ENCODE results near the gene SPTBN4. TPM values are rescaled to one million over a fixed set of nuclear protein-coding genes. Genes with fewer than 3 reads are reported as not detected.
"Not testable (repeated sequence)": the region's sequence is repeated elsewhere in the genome, so short reads cannot be mapped to it uniquely, and the experiment has no call there.

SPTBN4 gene
- total RNA-seq, 4 donors from 2014 or later, result 4.7 to 9.4 (median 5.9) TPM

GRCh38 chr19:40621966-40622772 is 155.4 kb downstream of the SPTBN4 start:
- no peaks in the 10 kb centered on the region for H3K9me3 ChIP-seq
- peaks cover 0 to 13% (median 0%) of the 10 kb centered on the region in 3 donors for H3K4me1 ChIP-seq
- H3K36me3 ChIP-seq, result peaks cover 0 to 90% of the 10 kb centered on the region in 2 donors
- no peaks in the 10 kb centered on the region for H3K27me3 ChIP-seq
- H3K4me3 ChIP-seq, result no peak overlapping the region
- no peak for ATAC-seq
- peak overlapping the region in 3 of 4 donors; percentile 13 to 54 (median 35) for H3K27ac ChIP-seq
- 80 to 100% methylated on average over 1 to 5 of the region's 24 CpGs for WGBS, 2 donors (ENCODE audit: low coverage in 1 of 2)
- no peak for TF ChIP-seq POLR2AphosphoS5 (IDR thresholded peaks at IDR 0.05)
- TF ChIP-seq EP300 (IDR thresholded peaks at IDR 0.05), result no peak
- no peak for TF ChIP-seq POLR2A (IDR thresholded peaks at IDR 0.05)
- no peak for TF ChIP-seq CTCF (IDR thresholded peaks at IDR 0.05)

GRCh38 chr19:40622773-40623075 is 155.9 kb downstream of the SPTBN4 start:
- H3K27ac ChIP-seq, result peak overlapping the region in 3 of 4 donors; percentile 13 to 54 (median 35)
- no peak overlapping the region for H3K4me3 ChIP-seq
- no peak for ATAC-seq
- TF ChIP-seq POLR2A (IDR thresholded peaks at IDR 0.05) (no peak), POLR2AphosphoS5 (IDR thresholded peaks at IDR 0.05) (no peak), CTCF (IDR thresholded peaks at IDR 0.05) (no peak), EP300 (IDR thresholded peaks at IDR 0.05) (no peak)
- H3K36me3 ChIP-seq, result peaks cover 0 to 93% of the 10 kb centered on the region in 2 donors
- WGBS, 2 donors (ENCODE audit: low coverage in 1 of 2), result 82% methylated on average over 6 of the region's 7 CpGs; no CpG with 5 or more reads in 1 of the 2 donors
- peaks cover 0 to 13% (median 0%) of the 10 kb centered on the region in 3 donors for H3K4me1 ChIP-seq
- no peaks in the 10 kb centered on the region for H3K27me3 ChIP-seq
- no peaks in the 10 kb centered on the region for H3K9me3 ChIP-seq

GRCh38 chr19:40623403-40624251 is 156.8 kb downstream of the SPTBN4 start:
- Histone ChIP-seq H3K27me3 (no peaks in the 10 kb centered on the region), H3K9me3 (no peaks in the 10 kb centered on the region), H3K27ac (peak overlapping the region in 3 of 4 donors; percentile 13 to 54 (median 28)), H3K36me3 (peaks cover 0 to 96% of the 10 kb centered on the region in 2 donors), H3K4me3 (no peak overlapping the region), H3K4me1 (peaks cover 0 to 13% (median 0%) of the 10 kb centered on the region in 3 donors)
- WGBS, 2 donors (ENCODE audit: low coverage in 1 of 2), result 44 to 56% methylated on average over 6 to 9 of the region's 41 CpGs
- TF ChIP-seq POLR2AphosphoS5 (IDR thresholded peaks at IDR 0.05), result no peak
- no peak for TF ChIP-seq EP300 (IDR thresholded peaks at IDR 0.05)
- no peak for TF ChIP-seq POLR2A (IDR thresholded peaks at IDR 0.05)
- TF ChIP-seq CTCF (IDR thresholded peaks at IDR 0.05), result no peak
- ATAC-seq, result peak; percentile 64

GRCh38 chr19:40624369-40625153 is 157.8 kb downstream of the SPTBN4 start:
- Histone ChIP-seq H3K36me3 (peaks cover 0 to 96% of the 10 kb centered on the region in 2 donors), H3K27ac (peak overlapping the region in 2 of 4 donors; percentile 13 to 54), H3K4me1 (peaks cover 0 to 13% (median 0%) of the 10 kb centered on the region in 3 donors)
- WGBS, 2 donors (ENCODE audit: low coverage in 1 of 2), result 86 to 87% methylated on average over 11 to 12 of the region's 14 CpGs
- H3K9me3 ChIP-seq, H3K4me3 ChIP-seq, H3K27me3 ChIP-seq, ATAC-seq: not testable (repeated sequence)

Measured in gastroesophageal sphincter (tissue), 4 donors.